Stimulated activated naive B cell treated with anti-CD40 and anti-IgM and Interleukin-4, amounts not matched to agents 10 μg/mL and 1 μg/mL and 100 μg/mL, for 72 hours (primary cell): Measurements from ENCODE around the gene FLT1.
A peak's percentile ranks its signal among the peaks of the same experiment; 100 is the strongest.

ENCODE experiments used
- ATAC-seq, 2 donors: fragments of 150-1000 bp; cut with Tn5 transposase; replicated peaks; 2 replicates each; pipeline ENCODE4 v1.10.0; 2021; ENCODE audit warnings: moderate library complexity in 1 of 2
- DNase-seq: peaks from one replicate; pipeline ENCODE4 v3.0.0; 2021
- H3K27ac Mint-ChIP-seq: one replicate; pipeline ENCODE4 v1.8.0; 2022; ENCODE audit warnings: mild to moderate bottlenecking, mixed read lengths
- H3K27me3 Mint-ChIP-seq, 2 donors: one replicate each; pipeline ENCODE4 v1.8.0; 2022; ENCODE audit warnings: mixed read lengths in 2 of 2
- H3K36me3 Mint-ChIP-seq, 2 donors: one replicate each; pipeline ENCODE4 v1.8.0; 2022; ENCODE audit warnings: mixed read lengths in 2 of 2, mild to moderate bottlenecking in 1 of 2
- H3K4me1 Mint-ChIP-seq, 2 donors: one replicate each; pipeline ENCODE4 v1.8.0; 2022; ENCODE audit warnings: mixed read lengths in 2 of 2, mild to moderate bottlenecking in 1 of 2
- H3K4me3 Mint-ChIP-seq, 2 donors: one replicate each; pipeline ENCODE4 v1.8.0; 2022; ENCODE audit warnings: mild to moderate bottlenecking in 2 of 2, mixed read lengths in 2 of 2, moderate library complexity in 1 of 2
- H3K9me3 Mint-ChIP-seq, 2 donors: one replicate each; pipeline ENCODE4 v1.8.0; 2022; ENCODE audit warnings: mixed read lengths in 2 of 2, mild to moderate bottlenecking in 1 of 2

The FLT1 gene

DNA sequence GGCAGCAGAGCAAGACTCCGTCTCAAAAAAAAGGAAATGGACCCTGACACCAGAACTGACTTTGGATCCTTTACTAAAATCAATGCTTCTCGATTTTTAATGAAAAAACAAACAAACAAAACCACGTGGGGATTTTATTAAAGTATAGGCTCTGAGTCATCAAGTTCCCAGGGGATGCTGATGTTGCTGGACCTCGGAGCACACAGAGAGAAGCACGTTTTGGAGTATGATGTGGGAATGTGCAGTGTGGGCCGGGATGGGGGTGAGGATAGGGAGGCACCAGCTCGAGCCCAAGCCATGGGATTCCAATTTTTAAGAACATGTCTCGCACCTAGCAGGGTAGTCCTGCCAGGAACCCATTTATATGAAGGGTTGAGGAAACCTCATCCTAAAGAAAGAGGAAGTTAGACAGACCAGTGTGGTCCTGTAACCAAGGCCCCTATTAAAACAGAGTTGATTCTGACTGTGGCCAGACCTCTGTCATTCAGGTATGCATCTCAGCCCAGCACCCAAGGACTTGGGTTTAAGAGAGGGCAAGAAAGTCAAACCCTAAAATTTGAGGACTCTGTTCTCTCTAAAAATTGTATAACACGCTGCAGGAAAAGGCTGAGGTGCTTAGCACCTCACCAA lies 6.4 kb downstream of the FLT1 start:
- no peak overlapping the region for H3K4me3 Mint-ChIP-seq
- ATAC-seq = peak; percentile 71 to 83
- H3K9me3 Mint-ChIP-seq = no peaks in the 10 kb centered on the region
- peaks cover 7 to 23% of the 10 kb centered on the region in 2 donors for H3K36me3 Mint-ChIP-seq
- no peak for DNase-seq
- peaks cover 18 to 21% of the 10 kb centered on the region in 2 donors for H3K27me3 Mint-ChIP-seq
- no peak overlapping the region for H3K27ac Mint-ChIP-seq
- peaks cover 12 to 30% of the 10 kb centered on the region in 2 donors for H3K4me1 Mint-ChIP-seq

DNA sequence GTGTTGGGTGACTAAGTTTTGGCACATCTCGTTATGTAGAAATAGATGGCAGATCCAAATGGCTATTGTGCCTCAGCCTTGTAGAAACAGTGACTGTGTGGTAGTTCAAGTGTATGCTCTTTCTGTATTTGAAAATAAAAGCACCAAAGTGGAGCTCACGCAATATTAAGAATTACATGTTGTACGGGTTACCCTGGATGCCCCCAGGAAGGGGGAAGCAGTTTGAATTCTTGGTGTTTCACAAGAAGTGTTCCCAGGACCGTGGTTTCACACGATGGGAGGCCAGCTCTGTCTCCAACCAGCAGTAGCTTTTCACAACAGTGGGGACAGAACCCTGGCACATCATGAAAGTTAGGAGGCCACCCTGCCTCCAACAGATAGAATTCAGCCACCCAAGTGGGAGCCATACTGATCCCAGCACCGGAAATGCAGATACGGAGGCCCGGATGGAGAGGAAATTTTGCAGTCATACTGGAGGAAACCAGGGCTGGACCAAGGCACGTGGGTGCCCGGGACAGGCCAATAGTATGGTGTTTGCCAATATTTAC lies 8.9 kb downstream of the FLT1 start:
- Mint-ChIP-seq H3K27me3 (peaks cover 18% of the 10 kb centered on the region in 2 donors), H3K9me3 (no peaks in the 10 kb centered on the region), H3K36me3 (peaks cover 10 to 27% of the 10 kb centered on the region in 2 donors), H3K4me3 (no peak overlapping the region), H3K27ac (no peak overlapping the region), H3K4me1 (peaks cover 12 to 19% of the 10 kb centered on the region in 2 donors)
- DNase-seq = no peak
- no peak for ATAC-seq

DNA sequence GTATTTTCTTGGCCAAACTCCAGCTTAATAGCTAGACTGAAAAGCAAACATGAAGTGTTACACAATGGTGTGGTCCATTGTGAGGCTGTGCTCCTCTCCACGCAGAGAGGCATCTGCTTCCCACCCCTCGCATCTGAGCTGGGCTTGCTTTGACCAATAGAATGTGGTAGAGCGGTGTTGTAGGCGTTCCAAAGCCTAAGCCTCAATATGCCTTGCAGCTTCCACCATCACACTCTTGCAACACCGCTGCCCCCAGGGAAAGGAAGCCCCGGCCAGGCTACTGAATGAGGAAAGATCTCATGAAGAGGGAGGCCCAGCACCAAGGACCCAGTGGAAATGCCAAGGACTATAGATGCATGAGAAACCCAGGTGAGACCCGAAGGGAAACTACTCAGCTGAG lies 9.4 kb downstream of the FLT1 start:
- no peak overlapping the region for H3K4me3 Mint-ChIP-seq
- no peak for DNase-seq

DNA sequence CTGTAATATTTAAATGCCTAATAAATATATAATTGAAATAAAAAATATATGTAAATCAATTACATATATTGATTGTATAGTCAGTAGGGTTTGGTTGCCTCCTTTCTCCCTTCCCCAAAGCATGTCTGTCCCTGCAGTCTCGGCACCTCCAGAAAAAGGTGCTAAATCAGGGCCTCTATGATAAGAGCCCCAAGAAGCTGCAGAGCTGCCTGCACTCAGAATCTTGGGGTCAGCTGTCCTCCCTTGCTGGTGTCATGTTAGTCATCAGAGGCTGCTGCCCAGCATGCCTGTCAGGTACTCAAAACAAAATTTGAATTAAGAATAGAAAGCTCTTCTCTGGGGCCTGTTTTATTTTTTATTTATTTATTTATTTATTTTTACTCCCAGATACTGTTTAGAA lies 9.8 kb downstream of the FLT1 start:
- no peaks in the 10 kb centered on the region for H3K9me3 Mint-ChIP-seq
- H3K27ac Mint-ChIP-seq = no peak overlapping the region
- H3K4me3 Mint-ChIP-seq = no peak overlapping the region
- H3K27me3 Mint-ChIP-seq = peaks cover 9% of the 10 kb centered on the region in 2 donors
- peaks cover 8 to 27% of the 10 kb centered on the region in 2 donors for H3K36me3 Mint-ChIP-seq
- H3K4me1 Mint-ChIP-seq = peaks cover 7 to 19% of the 10 kb centered on the region in 2 donors
- ATAC-seq (no peak), DNase-seq (no peak)

More for the DNA sequence above, 9.4 kb downstream of the FLT1 start:
- Mint-ChIP-seq H3K27ac (no peak overlapping the region), H3K4me1 (peaks cover 9 to 19% of the 10 kb centered on the region in 2 donors), H3K36me3 (peaks cover 8 to 27% of the 10 kb centered on the region in 2 donors), H3K9me3 (no peaks in the 10 kb centered on the region), H3K27me3 (peaks cover 13% of the 10 kb centered on the region in 2 donors)
- no peak for ATAC-seq

DNA sequence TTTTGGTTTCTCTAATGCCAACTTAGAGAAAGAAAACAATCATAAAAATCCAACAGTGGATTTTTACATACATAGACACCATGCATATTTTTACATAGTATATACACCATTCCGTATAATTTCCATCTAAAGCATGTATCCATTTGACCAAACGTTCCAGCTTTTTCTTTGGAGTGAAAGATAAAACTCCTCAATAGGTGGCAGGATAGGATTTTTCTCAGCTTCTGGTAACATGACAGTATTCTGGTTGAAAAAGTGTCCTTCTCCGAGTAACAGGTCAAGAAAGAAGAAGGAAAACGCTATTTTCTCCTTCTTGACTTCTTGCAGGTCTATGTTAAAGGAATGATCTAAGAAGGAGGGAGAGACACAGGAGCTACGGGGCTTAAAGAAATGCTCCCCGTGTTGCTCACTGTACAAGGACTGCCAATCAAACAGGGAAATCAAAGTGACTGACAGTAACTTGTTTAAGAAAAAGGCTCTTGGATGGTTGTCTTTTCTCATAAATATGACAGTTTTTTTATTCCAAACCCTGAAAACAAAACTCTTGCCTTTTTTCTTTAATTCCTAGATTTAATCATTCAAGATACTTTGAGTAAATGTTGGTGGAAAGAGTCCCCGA lies 11.5 kb downstream of the FLT1 start:
- H3K27me3 Mint-ChIP-seq = no peaks in the 10 kb centered on the region
- DNase-seq (no peak), ATAC-seq (no peak)
- no peak overlapping the region for H3K4me3 Mint-ChIP-seq
- no peak overlapping the region for H3K27ac Mint-ChIP-seq
- H3K36me3 Mint-ChIP-seq = peaks cover 8 to 21% of the 10 kb centered on the region in 2 donors
- peaks cover 1 to 7% of the 10 kb centered on the region in 2 donors for H3K4me1 Mint-ChIP-seq
- no peaks in the 10 kb centered on the region for H3K9me3 Mint-ChIP-seq

DNA sequence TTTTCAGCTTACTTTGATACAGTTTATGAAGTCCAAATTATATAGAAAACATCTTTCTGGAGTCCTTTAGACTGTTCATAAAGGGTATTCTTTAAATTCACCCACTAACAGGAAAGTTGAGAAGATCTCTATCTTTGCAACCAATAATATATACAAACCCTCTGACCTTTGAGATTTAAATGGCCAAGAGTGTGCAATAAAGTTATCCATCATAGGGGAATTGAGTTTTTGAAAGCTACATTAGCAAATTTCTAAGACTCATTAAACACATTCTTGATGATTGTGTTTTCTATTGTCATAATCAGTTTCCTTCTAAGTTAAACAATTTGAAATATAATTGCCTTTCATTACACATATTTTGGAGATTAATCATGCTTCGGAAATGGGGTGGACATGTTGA lies 15.9 kb downstream of the FLT1 start:
- no peak for DNase-seq
- H3K4me3 Mint-ChIP-seq = no peak overlapping the region
- no peak overlapping the region for H3K27ac Mint-ChIP-seq
- peaks cover 0 to 4% of the 10 kb centered on the region in 2 donors for H3K4me1 Mint-ChIP-seq
- no peak for ATAC-seq
- H3K36me3 Mint-ChIP-seq = peaks cover 4 to 13% of the 10 kb centered on the region in 2 donors
- no peaks in the 10 kb centered on the region for H3K27me3 Mint-ChIP-seq
- no peaks in the 10 kb centered on the region for H3K9me3 Mint-ChIP-seq

DNA sequence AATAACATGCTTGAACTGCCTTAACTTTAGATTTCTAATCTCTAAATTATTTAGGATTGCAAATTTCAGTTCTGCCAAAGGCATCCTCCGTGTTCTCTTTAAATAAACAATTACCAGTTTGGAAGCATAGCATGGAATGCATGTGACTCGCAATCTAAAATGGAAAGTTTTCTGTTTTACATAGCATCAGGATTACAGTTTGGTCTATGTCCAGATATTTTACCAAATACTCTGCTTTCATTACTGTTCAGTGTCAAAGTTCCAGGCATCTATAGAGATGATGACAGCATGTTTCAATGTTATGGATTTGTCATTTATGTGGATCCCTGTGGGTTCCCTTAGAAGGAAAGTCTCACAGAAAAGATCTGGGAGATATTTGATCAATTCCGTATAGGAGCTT lies 16.8 kb downstream of the FLT1 start:
- Mint-ChIP-seq H3K36me3 (peaks cover 4 to 18% of the 10 kb centered on the region in 2 donors), H3K4me3 (no peak overlapping the region), H3K27me3 (no peaks in the 10 kb centered on the region), H3K4me1 (peaks cover 0 to 4% of the 10 kb centered on the region in 2 donors), H3K27ac (no peak overlapping the region), H3K9me3 (peaks cover 0 to 2% of the 10 kb centered on the region in 2 donors)
- ATAC-seq (no peak), DNase-seq (no peak)

DNA sequence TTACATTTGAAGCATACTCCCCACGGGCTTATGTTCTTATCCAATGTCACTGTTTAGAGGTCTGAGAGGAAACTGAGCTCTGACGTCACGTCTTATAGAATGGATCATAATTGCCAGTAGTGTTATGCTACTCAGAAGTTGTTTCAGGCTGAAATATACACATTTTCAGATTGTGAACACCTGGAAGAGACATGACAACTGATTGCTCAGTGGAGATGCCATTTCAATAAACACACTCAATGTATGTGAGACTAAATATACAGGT lies 17.3 kb downstream of the FLT1 start:
- DNase-seq (no peak), ATAC-seq (no peak)
- H3K27ac Mint-ChIP-seq = no peak overlapping the region
- H3K36me3 Mint-ChIP-seq = peaks cover 4 to 23% of the 10 kb centered on the region in 2 donors
- H3K4me1 Mint-ChIP-seq = peaks cover 0 to 4% of the 10 kb centered on the region in 2 donors
- peaks cover 0 to 2% of the 10 kb centered on the region in 2 donors for H3K9me3 Mint-ChIP-seq
- H3K4me3 Mint-ChIP-seq = no peak overlapping the region
- no peaks in the 10 kb centered on the region for H3K27me3 Mint-ChIP-seq

DNA sequence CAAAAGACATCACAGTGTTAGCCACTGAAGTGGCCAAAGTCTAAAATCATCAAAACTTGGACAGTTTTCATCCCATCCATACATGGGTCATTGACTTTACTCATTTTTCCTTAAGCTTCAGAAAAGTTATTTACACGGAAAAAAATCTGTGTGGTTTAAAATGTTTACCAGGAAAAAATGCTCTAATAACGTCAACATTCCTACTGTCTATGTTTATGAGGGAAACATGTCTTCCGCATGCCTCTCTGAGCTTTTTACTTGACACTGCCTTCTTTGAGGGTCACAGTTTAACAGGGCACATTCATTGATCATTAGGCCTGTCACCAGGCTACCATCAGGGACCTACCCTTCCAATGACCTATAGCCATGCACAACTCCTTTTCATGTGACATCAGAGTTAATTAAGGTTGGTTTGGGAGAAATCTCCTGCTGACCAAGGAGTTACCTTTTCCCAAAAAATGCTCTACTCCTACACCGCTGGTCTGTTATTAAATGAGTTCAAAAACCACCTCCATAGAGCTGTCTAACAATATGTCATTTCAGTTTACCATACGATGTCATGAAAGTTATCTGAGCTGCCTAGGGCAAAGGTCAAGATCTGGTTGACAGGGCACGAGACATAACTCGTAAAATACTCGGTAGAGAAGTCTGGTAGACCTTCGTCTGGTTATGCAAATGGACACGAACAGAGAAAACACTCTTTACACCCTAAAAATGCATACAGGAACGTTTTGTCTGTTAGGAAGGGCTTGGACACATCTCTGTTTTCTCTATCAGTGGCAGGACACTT lies 17.8 kb downstream of the FLT1 start:
- Mint-ChIP-seq H3K27ac (no peak overlapping the region), H3K4me3 (no peak overlapping the region), H3K4me1 (peaks cover 0 to 4% of the 10 kb centered on the region in 2 donors), H3K9me3 (peaks cover 0 to 2% of the 10 kb centered on the region in 2 donors), H3K27me3 (no peaks in the 10 kb centered on the region), H3K36me3 (peaks cover 2 to 27% of the 10 kb centered on the region in 2 donors)
- DNase-seq = no peak
- no peak for ATAC-seq

DNA sequence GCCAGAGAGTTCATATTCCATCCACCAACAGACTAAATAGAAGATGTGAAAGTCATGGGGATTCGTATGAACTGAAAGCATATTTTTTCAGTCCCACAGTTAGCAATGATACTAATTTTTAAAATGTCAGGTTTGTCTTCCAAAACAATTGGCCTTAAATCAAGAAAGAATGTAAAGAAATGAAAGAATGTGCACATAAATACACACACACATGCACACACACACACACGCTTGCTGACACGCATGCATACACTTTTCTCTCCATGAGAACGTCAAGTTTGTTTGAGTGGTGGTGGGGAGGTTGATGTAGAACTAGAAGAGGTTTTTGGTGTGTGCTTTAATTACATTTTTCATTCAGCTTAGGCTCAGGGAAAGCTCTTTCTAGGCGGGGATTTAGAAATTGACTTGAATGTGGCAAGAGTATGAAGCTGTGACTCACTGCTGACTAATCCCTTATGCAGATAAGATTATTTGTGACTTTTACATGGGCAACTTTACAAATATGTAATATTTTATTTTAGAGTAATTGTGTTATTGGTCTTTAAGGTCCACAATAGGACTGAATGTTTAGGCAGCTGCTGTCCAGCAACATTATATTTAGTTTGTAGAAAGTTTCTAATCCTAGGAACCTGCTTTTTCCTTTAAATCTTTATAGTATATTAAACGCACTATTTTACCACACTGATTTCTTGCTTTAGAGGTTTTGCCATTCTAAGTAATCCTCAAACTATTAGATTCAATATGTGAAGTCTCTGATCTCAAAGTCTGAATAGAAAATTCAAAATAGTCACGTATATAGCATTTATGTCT lies 18.8 kb downstream of the FLT1 start:
- ATAC-seq (no peak), DNase-seq (no peak)
- H3K4me1 Mint-ChIP-seq = peaks cover under 1 to 6% of the 10 kb centered on the region in 2 donors
- H3K27me3 Mint-ChIP-seq = no peaks in the 10 kb centered on the region
- H3K4me3 Mint-ChIP-seq = no peak overlapping the region
- peaks cover 0 to 3% of the 10 kb centered on the region in 2 donors for H3K9me3 Mint-ChIP-seq
- peaks cover 2 to 26% of the 10 kb centered on the region in 2 donors for H3K36me3 Mint-ChIP-seq
- no peak overlapping the region for H3K27ac Mint-ChIP-seq

DNA sequence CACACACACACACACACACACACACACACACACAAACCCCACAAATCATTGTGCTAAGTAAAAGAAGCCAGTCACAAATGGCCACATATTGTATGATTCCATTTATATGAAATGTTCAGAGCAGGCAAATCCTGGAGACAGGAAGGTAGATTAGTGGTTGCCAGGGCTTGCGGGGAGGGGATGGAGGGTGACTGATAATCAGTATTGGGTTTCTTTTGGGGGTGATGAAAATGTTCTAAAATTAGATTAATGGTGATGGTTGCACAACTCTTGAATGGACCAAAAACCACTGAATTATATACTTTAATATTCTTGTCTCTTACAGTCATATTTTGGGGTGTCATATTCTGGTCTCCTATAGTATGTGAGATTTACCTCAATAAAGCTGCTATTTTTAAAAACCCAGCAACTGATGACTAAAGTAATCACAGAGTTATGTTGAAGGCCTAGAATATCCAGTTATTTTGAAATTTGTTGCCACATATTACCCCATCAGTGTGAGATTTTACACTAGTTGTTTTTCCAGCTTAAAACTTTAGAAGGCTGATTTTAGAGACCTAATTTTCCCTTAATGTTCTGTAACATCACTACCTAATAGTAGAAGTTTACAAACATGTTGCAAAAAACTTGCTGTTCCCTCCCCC lies 20.3 kb downstream of the FLT1 start:
- Mint-ChIP-seq H3K27me3 (no peaks in the 10 kb centered on the region), H3K27ac (no peak overlapping the region), H3K4me3 (no peak overlapping the region), H3K36me3 (peaks cover 3 to 20% of the 10 kb centered on the region in 2 donors), H3K4me1 (peaks cover 4 to 9% of the 10 kb centered on the region in 2 donors), H3K9me3 (peaks cover 0 to 3% of the 10 kb centered on the region in 2 donors)
- ATAC-seq (no peak), DNase-seq (no peak)

DNA sequence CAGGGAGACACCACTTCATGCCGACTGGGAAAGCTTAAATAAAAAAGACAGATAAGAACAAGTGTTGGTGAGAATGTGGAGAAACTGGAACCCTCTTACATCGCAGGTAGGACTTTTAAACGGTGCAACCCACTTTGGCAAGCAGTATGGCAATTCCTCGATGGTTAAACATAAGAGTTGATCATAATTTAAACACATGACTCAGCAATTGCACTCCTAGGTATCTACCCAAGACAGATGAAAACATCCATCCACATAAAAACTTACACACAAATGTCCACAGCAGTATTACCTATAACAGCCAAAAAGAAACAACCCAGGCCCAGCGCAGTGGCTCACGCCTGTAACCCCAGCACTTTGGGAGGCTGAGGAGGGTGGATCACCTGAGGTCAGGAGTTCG lies 21.9 kb downstream of the FLT1 start:
- DNase-seq (no peak), ATAC-seq (no peak)
- Mint-ChIP-seq H3K27me3 (no peaks in the 10 kb centered on the region), H3K27ac (no peak overlapping the region), H3K36me3 (peaks cover 3 to 20% of the 10 kb centered on the region in 2 donors), H3K4me1 (peaks cover 4 to 19% of the 10 kb centered on the region in 2 donors), H3K9me3 (peaks cover 0 to 5% of the 10 kb centered on the region in 2 donors), H3K4me3 (no peak overlapping the region)

DNA sequence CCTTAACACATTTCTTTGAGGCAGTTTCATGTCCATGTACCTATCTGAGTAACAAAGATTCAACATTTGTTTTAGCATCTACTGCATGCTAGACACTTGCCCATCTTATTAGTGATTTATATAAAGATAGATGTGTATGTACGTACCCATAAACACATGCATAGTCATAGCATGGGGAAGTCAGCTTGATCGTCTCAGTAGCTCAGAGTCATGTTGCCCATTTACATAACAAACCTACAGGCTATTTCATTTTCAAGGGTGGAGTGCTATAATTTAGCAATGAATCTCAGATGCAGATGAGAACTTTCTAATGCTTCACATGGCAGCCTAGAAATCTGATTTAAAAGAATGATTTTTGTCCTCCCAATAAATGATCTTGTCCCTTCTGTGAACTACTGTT lies 23.5 kb downstream of the FLT1 start:
- Mint-ChIP-seq H3K27me3 (no peaks in the 10 kb centered on the region), H3K4me1 (peaks cover 8 to 19% of the 10 kb centered on the region in 2 donors), H3K9me3 (peaks cover 0 to 5% of the 10 kb centered on the region in 2 donors), H3K36me3 (peaks cover 3 to 28% of the 10 kb centered on the region in 2 donors), H3K4me3 (no peak overlapping the region), H3K27ac (no peak overlapping the region)
- DNase-seq (no peak), ATAC-seq (no peak)
